ENCODE data around the gene PGGT1B. TPM values are rescaled to one million over a fixed set of nuclear protein-coding genes. Genes with fewer than 3 reads are reported as not detected.

PGGT1B gene
- total RNA-seq, 1 experiment from 2014 or later: 37.7 TPM

- CTCF ChIA-PET: no interaction called here
- H3K4me3 ChIP-seq (ENCODE audit: low read depth in 2 of 2, low read length in 2 of 2): peak overlapping the region; percentile 26 to 36
These were observed 34.4 kb upstream of the PGGT1B start for GRCh38 chr5:115297031-115297430.

More at GRCh38 chr5:115297031-115297430, 34.4 kb upstream of the PGGT1B start:
- no peak for TF ChIP-seq SIN3A (IDR thresholded peaks at IDR 0.05; ENCODE audit: borderline replicate concordance, insufficient read depth, low read depth, low read length)
- TF ChIP-seq POLR2AphosphoS5 (IDR thresholded peaks at IDR 0.05; ENCODE audit: low read depth, low read length): no peak
- no peak for TF ChIP-seq CTCF (IDR thresholded peaks at IDR 0.05)
- no peak for TF ChIP-seq TCF7L2 (IDR thresholded peaks at IDR 0.05; ENCODE audit: low read depth, low read length)
- no peak for TF ChIP-seq REST (IDR thresholded peaks at IDR 0.05; ENCODE audit: insufficient read depth in 1 of 2, low read depth in 2 of 2, low read length in 1 of 2)
- in situ Hi-C loops (cut with HindIII; ENCODE audit: low pct_unique_long_range_greater_than_20kb, low sequenced_read_pairs): no loop called here
- POLR2A ChIA-PET: no interaction called here
- Histone ChIP-seq H3K27ac (ENCODE audit: low read length) (no peak overlapping the region), H3K36me3 (ENCODE audit: control insufficient read depth, insufficient read depth, low read length) (no peaks in the 10 kb centered on the region; the same call in 1 of the 2 replicates), H3K9me3 (ENCODE audit: control insufficient read depth, insufficient read depth, low read depth, low read length) (no peaks in the 10 kb centered on the region), H3K4me1 (ENCODE audit: control insufficient read depth, insufficient read depth, low read length) (0 out of 2 replicates have a peak, but pooled peaks cover 5% of the 10 kb centered on the region), H3K27me3 (ENCODE audit: control insufficient read depth, insufficient read depth, low read length) (peaks cover 5% of the 10 kb centered on the region; the same call in 1 of the 2 replicates)
- DNase-seq (ENCODE audit: low read depth, low spot score) (no peak), ATAC-seq (no peak)
- BruUV-seq (replicated peaks): no TSS peak
- intact Hi-C loops (cut with micrococcal nuclease; ENCODE audit: unreplicated experiment): no loop called here

Measured in Panc1 (cell line).